ENCODE results near the gene URM1. TPM values are rescaled to one million over a fixed set of nuclear protein-coding genes. Genes with fewer than 3 reads are reported as not detected.

Gene URM1
- total RNA-seq, 1 experiment from 2014 or later = 46.6 TPM

DNA sequence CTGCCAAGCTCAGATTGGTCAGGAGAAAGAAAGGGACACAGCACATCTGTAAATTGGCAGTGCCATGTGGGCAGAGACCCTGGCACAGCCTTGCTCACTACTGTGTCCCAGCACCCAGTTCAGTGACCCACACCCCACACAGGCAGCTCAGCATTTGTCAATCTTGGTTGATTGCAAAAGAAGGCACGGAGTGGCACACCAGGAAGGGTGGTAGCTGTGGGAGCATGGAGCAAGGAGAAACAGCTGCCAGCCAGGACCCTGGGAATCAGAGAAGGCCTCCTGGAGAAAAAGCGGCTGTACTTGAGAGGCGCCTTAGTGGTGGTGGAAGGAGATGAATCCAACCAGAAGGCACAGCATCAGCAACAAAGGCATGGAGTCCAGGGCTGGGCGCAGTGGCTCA is 27.3 kb upstream of the URM1 start:
- no peaks in the 10 kb centered on the region for H3K9me3 ChIP-seq (ENCODE audit: control insufficient read depth, low read depth, low read length)
- no peaks in the 10 kb centered on the region for H3K27me3 ChIP-seq (ENCODE audit: insufficient read depth, low read length)
- no peak for DNase-seq
- H4K91ac ChIP-seq (ENCODE audit: insufficient read length, low read depth, low read length) = no peak overlapping the region
- no peak overlapping the region for H2BK20ac ChIP-seq (ENCODE audit: low read depth, low read length, poor library complexity, severe bottlenecking)
- Mint-ChIP-seq H3K4me1 (peaks cover 4 to 5% of the 10 kb centered on the region in 2 experiments), H3K27me3 (ENCODE audit: low read depth) (no peaks in the 10 kb centered on the region), H3K4me3 (no peak overlapping the region; a peak in 1 of 5 replicates), H3K27ac (no peak overlapping the region), H3K9me3 (no peaks in the 10 kb centered on the region), H3K36me3 (ENCODE audit: insufficient read depth in 1 of 3, low read depth in 3 of 3) (peaks cover 6 to 26% (median 13%) of the 10 kb centered on the region in 3 experiments)
- TF ChIP-seq, protein P1, sequence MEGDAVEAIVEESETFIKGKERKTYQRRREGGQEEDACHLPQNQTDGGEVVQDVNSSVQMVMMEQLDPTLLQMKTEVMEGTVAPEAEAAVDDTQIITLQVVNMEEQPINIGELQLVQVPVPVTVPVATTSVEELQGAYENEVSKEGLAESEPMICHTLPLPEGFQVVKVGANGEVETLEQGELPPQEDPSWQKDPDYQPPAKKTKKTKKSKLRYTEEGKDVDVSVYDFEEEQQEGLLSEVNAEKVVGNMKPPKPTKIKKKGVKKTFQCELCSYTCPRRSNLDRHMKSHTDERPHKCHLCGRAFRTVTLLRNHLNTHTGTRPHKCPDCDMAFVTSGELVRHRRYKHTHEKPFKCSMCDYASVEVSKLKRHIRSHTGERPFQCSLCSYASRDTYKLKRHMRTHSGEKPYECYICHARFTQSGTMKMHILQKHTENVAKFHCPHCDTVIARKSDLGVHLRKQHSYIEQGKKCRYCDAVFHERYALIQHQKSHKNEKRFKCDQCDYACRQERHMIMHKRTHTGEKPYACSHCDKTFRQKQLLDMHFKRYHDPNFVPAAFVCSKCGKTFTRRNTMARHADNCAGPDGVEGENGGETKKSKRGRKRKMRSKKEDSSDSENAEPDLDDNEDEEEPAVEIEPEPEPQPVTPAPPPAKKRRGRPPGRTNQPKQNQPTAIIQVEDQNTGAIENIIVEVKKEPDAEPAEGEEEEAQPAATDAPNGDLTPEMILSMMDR (conservative IDR thresholded peaks at IDR 0.05) = no peak
- no peak overlapping the region for H3K27ac ChIP-seq (ENCODE audit: insufficient read length, low read depth, low read length)
- H2AK5ac ChIP-seq (ENCODE audit: insufficient read length, low read length) = no peak overlapping the region
- no peaks in the 10 kb centered on the region for H3K79me2 ChIP-seq (ENCODE audit: insufficient read depth, low read length)
- H2BK15ac ChIP-seq (ENCODE audit: low read depth, low read length) = no peak overlapping the region
- H4K20me1 ChIP-seq (ENCODE audit: control insufficient read depth, insufficient read depth, insufficient read length) = no peaks in the 10 kb centered on the region
- no peak overlapping the region for H4K8ac ChIP-seq (replicated peaks; ENCODE audit: insufficient read length, low read depth, low read length)
- peaks cover 3% of the 10 kb centered on the region for H3K23me2 ChIP-seq (ENCODE audit: insufficient read length, low read depth, low read length, poor library complexity, severe bottlenecking)
- no CpG with 5 or more reads among the region's 4 CpGs for WGBS (ENCODE audit: extremely low coverage, insufficient read length, low lambda C conversion rate)
- H2BK5ac ChIP-seq (ENCODE audit: insufficient read length, low read length) = no peak overlapping the region
- H3K4ac ChIP-seq (ENCODE audit: low read depth, low read length) = no peak overlapping the region
- H3K23ac ChIP-seq (ENCODE audit: insufficient read length, low read depth, low read length) = no peak overlapping the region
- H3K79me1 ChIP-seq (ENCODE audit: insufficient read depth, low read depth, low read length, poor library complexity, severe bottlenecking) = no peaks in the 10 kb centered on the region
- H3K18ac ChIP-seq (ENCODE audit: insufficient read length, low read depth, low read length) = no peak overlapping the region
- no peak overlapping the region for H2AFZ ChIP-seq (ENCODE audit: low read length)
- H2BK12ac ChIP-seq (ENCODE audit: insufficient read length, low read depth, low read length) = no peak overlapping the region
- H3K14ac ChIP-seq (ENCODE audit: insufficient read depth, low read length) = no peak overlapping the region
- no peak overlapping the region for H3K56ac ChIP-seq (ENCODE audit: insufficient read length, low read depth, low read length)
- H3K4me1 ChIP-seq (ENCODE audit: insufficient read depth, low read length) = no peaks in the 10 kb centered on the region
- H2BK120ac ChIP-seq (ENCODE audit: low read depth, low read length, poor library complexity, severe bottlenecking) = no peak overlapping the region
- H3K4me2 ChIP-seq (ENCODE audit: insufficient read depth, insufficient read length, low read length) = no peak overlapping the region
- no peak overlapping the region for H3K9ac ChIP-seq (ENCODE audit: extremely low read depth, insufficient read length, low read length)
- no peak overlapping the region for H3T11ph ChIP-seq (ENCODE audit: low read length)
- H4K5ac ChIP-seq (ENCODE audit: insufficient read length, low read depth, low read length) = no peak overlapping the region

Measured in H9 (cell line).